Activated T-cell treated with anti-CD3 and anti-CD28 coated beads for 48 hours (primary cell): Measurements from ENCODE around the gene ZNF679.
"Not testable (repeated sequence)": the region's sequence is repeated elsewhere in the genome, so short reads cannot be mapped to it uniquely, and the experiment has no call there.

Experiments
- DNase-seq: peaks from one replicate; pipeline ENCODE4 v3.0.0-alpha.2; 2020; ENCODE audit warnings: low read depth

The ZNF679 gene

DNA sequence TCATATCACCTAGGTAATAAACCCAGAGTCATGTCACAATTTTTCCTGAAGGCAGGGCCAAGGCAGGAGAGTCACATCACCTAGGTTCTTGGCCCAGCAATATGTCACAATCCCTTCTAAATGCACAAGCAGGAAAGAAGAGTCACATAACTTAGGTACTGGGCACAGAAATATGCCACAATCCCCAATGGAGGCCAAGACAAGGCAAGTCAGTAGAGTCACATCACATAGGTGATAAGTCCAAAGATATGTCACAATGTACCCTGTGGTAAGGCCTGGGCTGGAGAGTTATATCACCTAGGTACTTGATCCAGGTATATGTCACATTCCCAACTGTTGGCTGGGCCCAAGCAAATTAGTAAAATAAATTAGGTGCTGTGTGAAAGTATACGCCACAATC is at the start of gene ZNF679:
Gene ZNF679 (plus strand): TSS at position 301 of the 400 bp plus-strand sequence. CDS start 20,644 bp downstream, outside the sequence.
- DNase-seq: not testable (repeated sequence)

DNA sequence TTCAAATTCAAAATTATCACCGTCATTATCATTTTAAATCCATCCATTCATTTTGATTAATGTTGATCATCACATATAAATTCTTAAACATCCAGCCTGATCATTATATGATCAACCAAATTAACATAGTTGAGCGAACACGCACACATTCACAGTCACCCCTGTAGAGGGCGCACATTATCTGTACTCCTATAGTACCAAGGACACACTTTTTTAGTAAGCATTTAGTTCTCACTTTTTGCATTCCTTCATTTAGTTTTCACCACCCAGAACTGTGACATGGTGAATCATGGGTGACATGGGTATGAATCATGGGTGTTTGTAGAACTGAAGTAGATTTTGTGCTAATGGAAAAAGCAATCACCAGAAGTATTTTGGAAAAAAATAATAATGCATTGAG is 47.3 kb upstream of the ZNF679 start:
- DNase-seq: no peak

DNA sequence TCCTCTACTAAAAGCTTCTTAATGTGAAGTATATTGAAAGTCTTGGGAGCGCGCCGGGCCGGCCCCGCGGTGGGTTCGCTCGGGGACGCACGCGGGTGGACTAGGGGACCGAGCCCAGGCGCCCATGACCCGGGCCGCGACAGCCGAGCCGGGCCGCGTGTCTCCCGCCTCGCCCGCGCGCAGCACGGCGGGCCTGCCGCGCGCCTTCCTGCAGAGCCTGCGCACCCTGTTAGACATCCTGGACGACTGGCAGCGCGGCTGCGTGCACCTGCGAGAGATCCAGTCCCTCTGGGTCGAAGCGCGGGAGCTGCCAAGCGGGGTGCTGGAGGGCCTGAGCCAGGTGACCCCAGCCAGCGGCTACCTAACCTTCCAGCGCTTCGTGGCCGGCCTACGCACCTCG is 46.7 kb upstream of the ZNF679 start:
- no peak for DNase-seq

DNA sequence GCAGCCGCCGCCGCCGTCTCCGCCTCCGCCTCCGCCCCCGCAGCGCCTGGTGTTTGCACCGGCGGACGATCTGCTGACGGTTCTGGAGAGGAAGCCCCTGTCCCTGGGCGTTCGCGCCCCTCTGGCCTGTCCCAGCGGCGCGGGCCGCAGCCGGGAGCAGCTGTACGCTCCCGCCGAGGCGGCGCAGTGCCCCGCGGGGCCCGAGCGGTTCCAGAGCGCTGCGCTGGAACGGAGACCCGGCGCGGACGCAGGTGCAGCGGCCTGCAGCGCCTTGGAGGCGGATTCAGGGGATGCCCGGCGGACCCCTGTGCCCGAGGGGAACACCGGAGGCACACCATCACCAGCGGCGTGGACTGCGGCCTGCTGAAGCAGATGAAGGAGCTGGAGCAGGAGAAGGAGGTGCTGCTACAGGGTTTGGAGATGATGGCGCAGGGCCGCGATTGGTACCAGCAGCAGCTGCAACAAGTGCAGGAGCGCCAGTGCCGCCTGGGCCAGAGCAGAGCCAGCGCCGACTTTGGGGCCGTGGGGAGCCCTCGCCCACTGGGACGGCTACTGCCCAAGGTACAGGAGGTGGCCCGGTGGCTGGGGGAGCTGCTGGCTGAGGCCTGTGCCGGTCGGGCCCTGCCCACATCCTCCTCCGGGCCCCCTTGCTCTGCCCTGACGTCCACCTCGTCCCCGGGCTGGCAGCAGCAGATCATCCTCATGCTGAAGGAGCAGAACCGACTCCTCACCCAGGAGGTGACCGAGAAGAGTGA is 46.1 kb upstream of the ZNF679 start:
- no peak for DNase-seq

DNA sequence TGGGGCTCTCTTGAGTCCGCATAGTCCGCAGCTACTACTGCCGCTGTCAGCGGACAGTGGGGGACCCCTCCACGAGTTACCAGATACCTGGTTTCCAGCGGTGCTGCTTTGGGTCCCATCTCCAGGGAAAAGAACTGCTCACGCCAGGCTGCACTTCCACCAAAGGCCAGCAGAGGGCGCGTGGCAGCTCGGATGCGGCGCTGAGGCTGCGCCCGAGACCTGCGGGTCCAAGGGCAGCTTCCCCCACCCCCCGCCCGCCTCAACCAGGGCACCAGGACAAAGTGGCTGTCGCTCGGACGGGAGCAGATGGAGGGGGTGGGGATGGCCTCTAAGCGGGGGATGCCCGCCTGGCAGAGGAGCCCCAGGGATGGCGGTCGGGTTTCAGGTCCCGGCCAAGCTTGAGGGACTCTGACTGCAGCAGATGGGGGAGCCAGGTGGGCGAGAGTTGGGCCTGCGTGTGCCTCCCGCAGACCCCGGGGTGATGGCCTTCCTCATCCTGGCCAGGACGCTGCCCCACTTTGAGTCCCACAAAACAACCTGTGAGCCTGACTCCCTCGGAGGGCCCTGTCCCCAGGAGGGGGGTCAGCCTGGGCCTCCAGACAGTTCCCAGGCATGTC is 45.0 kb upstream of the ZNF679 start:
- DNase-seq: peak; percentile 36

DNA sequence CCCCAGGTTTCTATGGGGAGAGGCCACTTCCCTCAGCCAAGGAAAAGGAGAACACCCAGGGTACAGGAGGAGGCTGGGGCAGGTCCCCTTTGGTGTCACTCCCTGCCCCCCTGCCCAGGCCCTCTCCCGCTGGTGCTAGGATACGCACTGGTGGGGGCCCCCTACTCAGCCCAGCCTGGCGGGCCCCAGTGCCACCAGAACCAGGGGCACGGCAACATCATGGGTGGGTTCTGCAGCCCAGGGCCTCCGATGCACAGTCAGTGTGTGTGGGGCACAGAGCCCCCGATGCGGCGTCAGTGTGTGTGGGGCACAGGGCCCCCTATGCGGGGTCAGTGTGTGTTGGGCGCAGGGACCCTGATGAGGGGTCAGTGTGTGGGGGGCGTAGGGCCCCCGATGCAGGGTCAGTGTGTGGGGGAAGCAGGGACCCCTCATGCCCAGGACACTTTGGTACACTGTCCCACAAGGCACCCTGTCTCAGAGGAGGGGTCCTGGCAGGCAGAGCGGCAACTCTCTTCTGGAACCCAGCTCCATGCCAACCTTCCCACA is 44.4 kb upstream of the ZNF679 start:
- DNase-seq: no peak

DNA sequence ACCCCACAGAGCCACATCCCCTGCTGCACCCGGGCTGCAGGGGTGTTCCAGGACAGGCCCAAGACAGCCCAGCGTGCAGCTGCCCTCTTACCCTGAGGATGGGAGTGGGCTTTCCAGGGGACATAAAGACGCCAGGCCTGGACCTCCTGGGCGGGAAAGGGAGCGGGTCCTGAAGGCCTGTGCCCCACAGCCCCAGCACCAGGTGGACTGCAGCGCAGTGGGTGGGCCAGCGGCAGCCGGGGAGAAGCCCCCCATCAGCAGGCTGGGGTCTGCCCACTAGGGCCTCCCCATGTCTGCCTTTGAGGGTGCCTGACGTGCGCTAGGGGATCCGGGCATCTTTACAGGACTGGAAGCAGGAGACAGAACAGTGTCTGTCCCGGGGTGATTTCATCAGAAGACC is 43.9 kb upstream of the ZNF679 start:
- DNase-seq: no peak

DNA sequence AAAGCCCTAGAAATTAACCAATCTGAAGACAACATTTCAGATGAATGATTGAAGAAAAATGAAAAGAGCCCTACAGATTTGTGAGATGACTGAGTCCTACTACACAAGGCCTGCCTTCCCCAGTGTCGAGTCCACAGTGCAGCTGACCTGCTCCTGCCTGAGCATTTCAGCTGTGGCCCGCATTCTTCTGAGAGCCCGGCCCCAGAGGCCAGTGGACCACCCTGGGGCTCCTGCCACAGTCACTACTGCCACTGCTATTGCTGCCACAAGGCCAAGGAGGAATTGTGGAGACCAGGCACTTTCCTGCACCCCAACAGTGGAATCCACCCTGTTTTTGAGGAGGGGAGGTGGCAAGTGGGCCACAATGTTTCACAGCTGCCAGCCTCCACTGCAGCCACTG is 40.9 kb upstream of the ZNF679 start:
- no peak for DNase-seq

DNA sequence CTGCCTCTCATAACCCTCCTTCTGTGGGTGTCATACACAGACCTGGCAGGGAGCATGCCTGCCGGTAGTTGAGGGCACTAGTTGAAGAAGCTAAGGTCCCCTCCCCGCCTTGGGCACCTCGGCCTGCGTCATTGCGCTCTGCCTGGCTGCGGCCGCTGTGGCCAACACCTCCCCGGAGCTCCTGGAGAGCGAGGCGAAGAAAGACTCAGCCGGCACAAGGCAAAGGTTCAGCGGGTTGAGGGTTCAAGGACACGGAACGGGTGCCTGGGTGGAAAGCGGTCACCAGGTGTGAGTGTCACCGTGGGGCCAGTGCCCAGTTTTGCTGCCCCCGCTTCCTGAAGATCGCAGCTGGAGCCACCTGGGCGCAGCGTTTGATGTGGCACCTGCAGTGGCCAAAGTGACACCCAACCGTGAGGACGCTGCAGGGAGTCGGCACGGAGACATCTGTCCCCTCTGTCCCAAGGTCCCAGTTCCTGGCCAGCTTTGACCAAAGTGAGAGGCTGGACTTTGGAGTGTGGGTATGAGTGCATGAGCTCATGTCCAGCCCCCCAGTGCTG is 36.0 kb upstream of the ZNF679 start:
- no peak for DNase-seq

DNA sequence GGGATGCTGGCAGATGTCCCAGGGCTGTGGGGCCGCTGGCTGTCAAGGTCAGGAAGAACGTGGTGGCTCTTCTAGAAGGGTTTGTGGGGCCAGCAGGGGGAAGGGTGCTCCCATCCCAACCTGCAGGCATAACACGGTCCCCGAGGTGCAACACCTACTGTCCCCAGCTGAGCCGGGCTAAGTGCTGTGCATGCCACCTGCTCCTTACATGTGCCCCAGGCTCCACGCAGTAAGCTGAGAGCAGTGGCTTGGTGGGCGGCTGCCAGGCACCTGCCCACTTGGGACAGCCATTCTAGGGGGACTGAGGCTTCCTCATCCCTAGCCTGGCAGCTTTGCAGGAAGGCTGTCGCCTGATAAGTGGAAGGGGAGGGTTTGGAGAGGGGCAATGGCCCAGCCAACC is 35.5 kb upstream of the ZNF679 start:
- no peak for DNase-seq

DNA sequence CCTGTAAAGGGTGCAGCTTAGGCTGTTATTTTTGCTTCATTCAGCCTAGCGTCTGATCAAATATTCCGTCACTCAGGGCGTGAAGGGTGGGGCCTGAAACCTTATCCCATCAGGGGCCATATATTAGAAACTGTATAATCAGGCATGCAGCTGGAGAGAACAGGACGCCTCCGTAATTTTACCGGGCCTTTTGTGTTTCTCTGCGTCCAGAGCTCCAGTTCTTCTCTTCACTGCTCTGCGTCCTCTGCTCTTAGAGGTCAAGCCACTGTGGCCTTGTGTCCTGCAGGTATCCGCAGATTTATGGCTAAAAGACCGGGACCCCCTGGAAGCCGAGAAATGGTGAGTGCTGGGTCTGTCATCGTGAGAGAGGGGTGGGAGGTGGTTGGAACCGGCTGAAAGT is 21.4 kb upstream of the ZNF679 start, which contains the start of gene ZNF735:
Gene ZNF735 (plus strand): TSS at position 301 of the 400 bp plus-strand sequence. CDS start 0 bp downstream, at position 301.
- no peak for DNase-seq

DNA sequence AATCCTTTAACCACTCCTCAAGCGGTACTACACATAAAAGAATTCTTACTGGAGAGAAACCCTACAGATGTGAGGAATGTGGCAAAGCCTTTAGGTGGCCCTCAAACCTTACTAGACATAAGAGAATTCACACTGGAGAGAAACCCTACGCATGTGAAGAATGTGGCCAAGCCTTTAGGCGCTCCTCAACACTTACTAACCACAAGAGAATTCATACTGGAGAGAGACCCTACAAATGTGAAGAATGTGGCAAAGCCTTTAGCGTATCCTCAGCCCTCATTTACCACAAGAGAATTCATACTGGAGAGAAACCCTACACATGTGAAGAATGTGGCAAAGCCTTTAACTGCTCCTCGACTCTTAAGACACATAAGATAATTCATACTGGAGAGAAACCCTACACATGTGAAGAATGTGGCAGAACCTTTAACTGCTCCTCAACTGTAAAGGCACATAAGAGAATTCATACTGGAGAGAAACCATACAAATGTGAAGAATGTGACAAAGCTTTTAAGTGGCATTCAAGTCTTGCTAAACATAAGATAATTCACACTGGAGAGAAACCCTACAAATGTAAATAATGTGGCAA is 8.5 kb upstream of the ZNF679 start:
- not testable (repeated sequence) for DNase-seq

DNA sequence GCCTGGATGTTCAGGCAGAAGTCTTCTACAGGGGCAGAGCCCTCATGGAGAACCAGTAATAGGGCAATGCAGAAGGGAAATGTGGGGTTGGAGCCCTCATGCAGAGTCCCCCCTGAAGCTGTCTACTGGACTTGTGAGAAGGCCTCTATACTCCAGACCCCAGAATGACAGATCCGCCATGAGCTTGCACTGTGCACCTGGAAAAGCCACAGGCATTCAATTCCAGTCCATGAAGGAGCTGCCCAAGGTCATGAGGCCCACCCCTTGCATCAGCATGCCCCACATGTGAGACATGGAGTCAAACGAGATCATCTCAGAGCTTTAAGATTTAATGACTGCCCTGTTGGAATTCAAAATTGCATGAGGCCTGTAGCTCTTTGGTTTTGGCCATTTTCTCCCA is 4.9 kb upstream of the ZNF679 start:
- no peak for DNase-seq

DNA sequence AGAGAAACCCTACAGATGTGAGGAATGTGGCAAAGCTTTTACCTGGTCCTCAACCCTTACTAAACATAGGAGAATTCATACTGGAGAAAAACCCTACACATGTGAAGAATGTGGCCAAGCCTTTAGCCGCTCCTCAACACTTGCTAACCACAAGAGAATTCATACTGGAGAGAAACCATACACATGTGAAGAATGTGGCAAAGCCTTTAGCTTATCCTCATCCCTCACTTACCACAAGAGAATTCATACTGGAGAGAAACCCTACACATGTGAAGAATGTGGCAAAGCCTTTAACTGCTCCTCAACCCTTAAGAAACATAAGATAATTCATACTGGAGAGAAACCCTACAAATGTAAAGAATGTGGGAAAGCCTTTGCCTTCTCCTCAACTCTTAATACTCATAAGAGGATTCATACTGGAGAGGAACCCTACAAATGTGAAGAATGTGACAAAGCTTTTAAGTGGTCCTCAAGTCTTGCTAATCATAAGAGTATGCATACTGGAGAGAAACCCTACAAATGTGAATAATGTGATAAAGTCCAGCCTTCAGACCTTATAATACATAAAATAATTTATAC is 38.2 kb downstream of the ZNF679 start:
- DNase-seq: no peak

DNA sequence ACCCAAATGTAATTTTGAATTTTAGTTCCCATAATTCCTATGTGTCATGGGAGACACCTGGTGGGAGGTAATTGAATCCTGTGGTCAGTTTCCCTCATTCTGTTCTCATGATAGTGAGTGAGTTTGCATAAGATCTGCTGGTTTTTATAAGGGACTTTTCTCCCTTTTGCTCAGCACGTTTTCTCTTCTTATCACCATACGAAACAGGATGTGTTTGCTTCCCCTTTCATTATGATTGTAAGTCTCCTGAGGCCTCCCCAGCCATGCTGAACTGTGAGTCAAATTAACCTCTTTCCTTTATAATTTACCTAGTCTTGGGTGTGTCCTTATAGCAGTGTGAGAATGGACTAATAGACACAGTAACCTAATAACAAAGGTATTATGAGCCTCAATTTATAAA is 49.4 kb downstream of the ZNF679 start:
- no peak for DNase-seq

DNA sequence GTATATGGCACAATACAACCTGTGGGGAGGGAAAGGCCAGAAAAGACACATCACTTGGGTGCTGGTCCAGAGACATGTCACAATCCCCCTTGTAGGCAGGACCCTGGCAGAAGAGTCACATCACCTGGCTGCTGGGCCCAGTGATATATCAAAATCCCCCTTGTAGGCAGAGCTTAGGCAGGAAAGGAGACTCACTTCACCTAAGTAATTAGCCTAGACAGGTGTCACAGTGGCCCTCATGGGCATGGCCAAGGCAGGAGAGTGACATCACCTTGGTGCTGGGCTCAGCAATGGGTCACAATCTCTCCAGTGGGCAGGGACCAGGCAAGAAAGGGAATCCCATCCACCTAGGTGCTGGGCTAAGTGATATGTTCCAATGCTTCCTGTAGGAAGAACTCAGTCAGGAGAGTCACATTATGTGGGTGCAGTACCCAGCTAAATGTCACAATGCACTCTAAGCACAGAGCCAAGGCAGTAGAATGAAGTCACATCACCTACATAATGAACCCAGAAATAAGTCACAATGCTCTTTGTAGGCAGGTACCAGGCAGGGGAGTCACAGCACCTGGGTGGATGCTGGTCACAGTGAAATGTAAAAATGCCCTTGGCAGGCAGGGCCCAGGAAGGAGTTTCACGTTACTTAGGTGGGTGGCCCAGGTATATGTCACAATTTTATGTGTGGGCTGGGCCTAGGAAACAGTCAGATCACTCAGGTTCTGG is 66.6 kb downstream of the ZNF679 start:
- DNase-seq: no peak

DNA sequence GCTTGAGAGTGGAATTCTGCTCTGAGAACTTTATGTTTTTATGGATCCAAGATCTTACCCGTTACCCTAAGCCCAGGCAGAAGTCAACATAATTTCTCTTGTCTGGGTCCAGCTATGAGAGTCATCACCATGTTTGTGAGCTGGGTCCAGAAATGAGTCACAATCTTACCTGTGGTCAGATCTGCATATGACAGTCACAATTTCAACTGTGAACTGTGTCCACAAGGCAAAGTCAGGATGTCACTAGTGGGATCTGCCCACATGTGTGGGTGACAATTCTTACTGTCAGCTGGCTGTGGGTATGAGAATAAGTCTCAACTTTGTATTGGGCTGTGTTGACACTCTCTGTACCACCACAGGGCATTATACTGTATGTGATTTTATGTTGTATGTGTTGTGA is 69.1 kb downstream of the ZNF679 start:
- not testable (repeated sequence) for DNase-seq

DNA sequence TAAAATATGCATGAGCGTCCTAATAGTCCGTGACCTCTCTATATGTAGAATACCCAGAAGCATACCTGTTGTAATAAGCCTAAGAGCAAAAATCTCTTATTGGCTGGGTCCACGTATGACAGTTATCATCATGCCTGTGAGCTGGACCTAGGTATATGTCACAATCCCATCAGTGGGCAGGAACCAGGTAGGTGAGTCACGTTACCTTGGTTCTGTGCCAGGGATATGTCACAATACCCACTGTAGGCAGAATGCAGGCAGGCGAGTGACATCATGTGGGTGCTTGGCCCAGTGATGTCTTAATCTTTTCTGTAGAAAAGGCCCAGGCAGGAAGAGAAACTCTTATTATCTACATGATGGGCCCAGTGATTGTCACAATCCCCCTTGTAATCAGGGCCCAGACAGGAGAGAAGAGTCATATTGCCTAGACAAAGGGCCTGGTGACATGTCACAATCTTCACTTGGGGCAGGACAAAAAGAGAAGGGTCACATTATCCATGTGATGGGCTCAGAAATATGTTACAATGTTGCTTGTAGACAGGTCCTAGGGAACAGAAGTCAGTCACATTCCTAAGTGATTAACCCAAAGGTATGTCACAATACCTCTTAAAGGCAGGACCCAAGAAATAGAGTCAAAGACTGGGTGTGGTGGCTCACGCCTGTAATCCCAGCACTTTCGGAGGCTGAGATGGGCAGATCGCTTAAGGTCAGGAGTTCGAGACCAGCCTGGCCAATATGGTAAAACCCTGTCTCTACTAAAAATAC is 72.5 kb downstream of the ZNF679 start:
- no peak for DNase-seq

DNA sequence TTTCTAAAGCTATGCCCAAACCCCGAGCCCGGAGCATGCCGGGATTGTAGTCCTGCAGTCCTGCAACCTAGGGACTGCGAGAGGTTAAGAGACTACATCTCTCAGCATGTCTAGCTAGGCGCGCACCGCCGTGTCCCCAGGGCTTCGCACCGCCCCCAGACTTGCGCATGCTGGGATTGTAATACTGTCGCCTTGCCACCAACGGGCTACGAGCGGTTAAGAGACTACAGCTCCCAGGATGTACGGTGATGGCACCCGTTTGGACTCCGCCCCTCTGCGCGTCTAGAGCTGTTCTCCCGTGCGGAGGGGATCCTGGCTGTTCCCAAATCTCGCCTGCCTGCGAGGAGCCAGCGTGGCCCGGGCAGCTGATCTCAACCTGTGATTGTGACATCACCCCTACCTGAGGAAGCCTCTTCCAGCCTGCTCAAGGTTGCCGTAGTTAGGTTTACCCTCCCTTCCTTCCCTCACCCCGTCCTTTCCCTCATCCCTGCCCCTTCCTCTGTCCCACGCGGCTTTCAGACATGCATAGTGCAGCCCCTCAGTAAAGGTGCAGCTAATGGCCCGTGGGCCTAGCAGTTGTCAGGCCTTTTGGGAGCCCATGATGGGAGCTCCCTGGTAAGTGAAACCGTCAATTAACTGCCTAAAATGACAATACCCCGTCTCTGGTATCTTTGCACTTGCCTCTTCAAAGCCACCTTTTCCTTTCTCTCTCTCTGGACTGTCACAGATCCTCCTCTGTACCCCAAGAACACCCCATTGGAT is 79.2 kb downstream of the ZNF679 start:
- DNase-seq: peak; percentile 85

DNA sequence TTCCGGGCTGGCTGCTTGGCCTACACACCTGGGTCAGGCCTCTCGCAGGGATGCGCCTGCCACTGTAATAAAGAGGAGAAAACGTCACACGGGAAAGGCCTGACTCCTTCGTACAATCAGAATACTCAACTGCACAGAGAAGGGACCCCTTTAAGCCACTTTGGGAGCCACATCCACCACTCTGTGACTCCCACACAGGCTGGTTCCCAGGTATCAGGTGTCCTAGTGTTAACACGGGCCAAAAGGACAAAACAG is 79.7 kb downstream of the ZNF679 start:
- no peak for DNase-seq
